Mucosa of rectum (tissue), 2 donors: ENCODE data around the gene HACD4.
A peak's percentile ranks its signal among the peaks of the same experiment; 100 is the strongest.

Experiments used
- H3K27ac ChIP-seq, 2 donors: one replicate each; pipeline ENCODE4 v1.7.0; 2013; ENCODE audit warnings: inconsistent platforms in 2 of 2, low read depth in 2 of 2, low read length in 2 of 2
- H3K27me3 ChIP-seq, 2 donors: one replicate each; pipeline ENCODE4 v1.7.0; 2013; ENCODE audit warnings: low read length in 2 of 2; ENCODE audit not compliant: control insufficient read depth in 2 of 2, insufficient read depth in 2 of 2
- H3K36me3 ChIP-seq, 2 donors: one replicate each; pipeline ENCODE4 v1.7.0; 2013; ENCODE audit warnings: low read length in 2 of 2; ENCODE audit not compliant: control insufficient read depth in 2 of 2, insufficient read depth in 2 of 2
- H3K4me1 ChIP-seq, 2 donors: one replicate each; pipeline ENCODE4 v1.7.0; 2013; ENCODE audit warnings: low read length in 2 of 2, mild to moderate bottlenecking in 1 of 2; ENCODE audit not compliant: control insufficient read depth in 2 of 2, insufficient read depth in 2 of 2
- H3K4me3 ChIP-seq, 2 donors: one replicate each; pipeline ENCODE4 v1.7.0; 2013; ENCODE audit warnings: low read length in 2 of 2
- H3K9ac ChIP-seq, 2 donors: one replicate each; pipeline ENCODE4 v1.7.0; 2013; ENCODE audit warnings: low read length in 2 of 2, low read depth in 1 of 2, mild to moderate bottlenecking in 1 of 2
- H3K9me3 ChIP-seq, 2 donors: one replicate each; pipeline ENCODE4 v1.7.0; 2013; ENCODE audit warnings: low read length in 2 of 2; ENCODE audit not compliant: control insufficient read depth in 2 of 2
- donor health status: healthy.
- donor health status: Normal muscosa, but diverticular disease.

The HACD4 gene

DNA sequence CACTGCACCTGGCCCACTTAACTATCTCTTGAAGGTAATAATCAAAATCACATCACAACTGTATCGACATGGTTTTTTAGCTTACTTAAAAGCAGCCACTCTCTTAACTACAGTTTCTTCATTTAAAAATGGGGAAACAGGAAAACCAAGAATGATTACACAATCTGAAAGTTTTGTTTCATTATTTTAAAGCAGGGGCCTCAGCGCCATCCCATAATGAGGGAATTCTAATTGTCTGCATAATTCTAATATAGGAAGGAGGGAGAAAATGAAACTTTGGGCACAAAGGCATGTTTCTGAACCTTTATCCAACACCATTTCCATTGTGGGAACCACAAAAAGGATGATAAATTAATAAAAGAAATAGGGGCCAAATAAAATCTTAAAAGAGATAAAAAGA lies 7.6 kb downstream of the HACD4 start:
- Histone ChIP-seq H3K27ac (no peak overlapping the region), H3K4me3 (no peak overlapping the region), H3K36me3 (no peaks in the 10 kb centered on the region), H3K4me1 (no peaks in the 10 kb centered on the region), H3K27me3 (no peaks in the 10 kb centered on the region), H3K9ac (no peak overlapping the region), H3K9me3 (no peaks in the 10 kb centered on the region)

DNA sequence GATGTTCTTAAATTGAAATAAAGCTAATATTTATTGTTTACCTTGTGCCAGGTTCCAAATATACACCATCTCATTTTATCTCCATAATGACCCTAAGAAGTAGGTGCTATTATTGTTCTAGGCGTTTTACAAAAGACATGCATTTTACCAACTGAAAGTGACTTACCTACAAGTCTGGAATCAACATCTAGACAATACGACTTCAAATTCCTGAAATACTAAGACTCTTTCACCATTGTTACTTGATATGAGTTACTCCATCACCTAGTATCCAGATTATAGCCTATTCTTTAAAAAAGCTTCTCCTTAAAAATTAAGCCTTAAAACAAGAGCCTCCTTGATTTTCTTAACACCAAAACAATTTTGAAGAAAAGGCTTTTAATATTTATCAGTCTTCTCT lies 13.3 kb downstream of the HACD4 start:
- H3K4me3 ChIP-seq = no peak overlapping the region
- H3K9ac ChIP-seq = no peak overlapping the region
- no peak overlapping the region for H3K27ac ChIP-seq
- no peaks in the 10 kb centered on the region for H3K4me1 ChIP-seq
- H3K36me3 ChIP-seq = peaks cover 0 to 3% of the 10 kb centered on the region in 2 donors
- H3K27me3 ChIP-seq = no peaks in the 10 kb centered on the region
- no peaks in the 10 kb centered on the region for H3K9me3 ChIP-seq

DNA sequence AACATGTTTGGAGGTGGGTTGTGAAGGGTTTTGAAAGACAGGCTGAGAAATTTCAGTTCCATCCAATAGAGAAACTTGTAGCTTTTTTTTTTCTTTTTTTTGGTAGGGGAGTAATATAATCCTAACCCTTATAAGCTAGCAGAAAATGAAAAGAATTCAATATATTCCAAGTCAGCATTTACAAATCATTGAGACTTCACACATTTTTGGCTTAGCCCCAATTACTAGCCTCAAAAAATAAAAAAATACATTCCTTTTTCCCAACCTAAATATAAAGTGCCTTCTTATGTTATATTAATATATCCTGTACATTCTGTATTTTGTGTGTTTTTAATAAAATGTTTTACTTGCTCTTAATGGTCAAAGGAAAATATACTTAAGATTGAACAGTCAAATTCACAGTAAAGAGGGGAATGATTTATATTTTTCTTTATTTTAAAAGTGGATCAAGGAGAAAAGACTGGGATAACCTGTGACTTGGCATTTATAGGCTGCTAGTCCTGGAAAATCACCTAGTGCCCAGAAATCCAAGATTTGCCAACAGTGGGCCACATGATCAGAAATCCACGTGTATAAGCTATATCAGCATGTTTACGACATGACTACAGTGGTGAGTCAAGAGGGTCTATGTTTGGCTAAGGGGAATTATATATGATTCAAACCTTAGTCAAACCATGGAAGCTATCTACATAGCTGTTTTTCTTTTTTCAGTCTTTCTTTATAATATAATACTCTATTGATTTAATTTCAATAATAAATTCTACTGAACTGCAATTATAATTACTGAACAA lies 14.5 kb downstream of the HACD4 start:
- H3K9ac ChIP-seq = no peak overlapping the region

DNA sequence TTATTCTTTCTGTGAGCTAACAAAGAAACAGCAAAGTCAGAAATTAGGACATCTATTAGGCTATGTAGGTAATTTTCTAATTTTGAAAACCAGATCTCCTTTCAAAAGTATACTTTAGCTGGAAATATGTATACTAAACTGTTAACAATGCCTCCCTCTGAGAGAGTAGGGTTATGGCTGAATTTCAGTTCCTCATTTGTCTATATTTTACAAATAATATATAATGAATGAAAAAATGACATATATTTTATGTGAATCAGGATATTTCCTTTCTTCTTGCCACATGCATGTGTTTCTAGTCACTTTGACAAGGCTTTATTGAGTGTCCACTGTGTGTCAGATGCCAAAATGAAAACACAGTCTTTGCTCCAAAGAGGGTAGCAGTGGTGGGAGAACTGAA lies 15.4 kb downstream of the HACD4 start:
- Histone ChIP-seq H3K4me3 (no peak overlapping the region), H3K9me3 (no peaks in the 10 kb centered on the region), H3K4me1 (no peaks in the 10 kb centered on the region), H3K27me3 (no peaks in the 10 kb centered on the region), H3K36me3 (peaks cover 3 to 4% of the 10 kb centered on the region in 2 donors), H3K27ac (no peak overlapping the region), H3K9ac (no peak overlapping the region)

More for the DNA sequence above, 14.5 kb downstream of the HACD4 start:
- no peaks in the 10 kb centered on the region for H3K9me3 ChIP-seq
- no peaks in the 10 kb centered on the region for H3K27me3 ChIP-seq
- no peak overlapping the region for H3K4me3 ChIP-seq
- H3K36me3 ChIP-seq = peaks cover 0 to 3% of the 10 kb centered on the region in 2 donors
- no peaks in the 10 kb centered on the region for H3K4me1 ChIP-seq
- no peak overlapping the region for H3K27ac ChIP-seq

DNA sequence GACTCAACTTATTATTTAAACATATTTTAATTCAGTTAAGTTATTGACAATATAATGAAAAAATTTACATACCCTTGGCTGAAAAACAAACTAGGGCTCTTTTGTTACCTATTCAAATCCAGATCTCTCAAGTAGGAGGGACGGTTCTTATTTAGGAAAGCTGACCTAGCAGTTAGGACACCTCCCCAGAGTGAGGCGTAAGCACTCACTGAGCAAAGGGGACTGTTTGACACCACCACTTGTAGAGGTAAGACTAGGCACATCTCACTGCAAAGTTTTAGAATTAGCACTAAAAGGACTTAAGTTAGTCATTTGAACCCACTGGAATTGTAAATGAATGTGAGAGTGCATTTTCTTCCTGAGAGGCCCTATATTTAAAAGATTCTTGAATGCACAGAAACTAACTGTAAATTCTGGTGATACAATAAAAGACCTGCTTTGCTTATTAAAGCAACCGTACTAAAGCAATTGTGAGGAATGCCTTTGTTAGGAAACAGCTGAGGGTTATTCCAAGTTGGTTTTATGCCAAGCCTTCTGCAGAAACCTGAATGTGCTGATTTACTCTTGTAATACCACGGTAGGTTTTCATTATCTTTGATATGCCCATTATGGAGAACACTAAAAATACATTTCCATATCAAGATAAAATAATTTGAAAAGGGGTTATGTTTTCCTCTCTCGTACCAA lies 16.2 kb downstream of the HACD4 start:
- Histone ChIP-seq H3K9me3 (no peaks in the 10 kb centered on the region), H3K27me3 (no peaks in the 10 kb centered on the region), H3K27ac (no peak overlapping the region), H3K9ac (no peak overlapping the region), H3K4me1 (no peaks in the 10 kb centered on the region), H3K36me3 (peaks cover 3 to 5% of the 10 kb centered on the region in 2 donors), H3K4me3 (no peak overlapping the region)

DNA sequence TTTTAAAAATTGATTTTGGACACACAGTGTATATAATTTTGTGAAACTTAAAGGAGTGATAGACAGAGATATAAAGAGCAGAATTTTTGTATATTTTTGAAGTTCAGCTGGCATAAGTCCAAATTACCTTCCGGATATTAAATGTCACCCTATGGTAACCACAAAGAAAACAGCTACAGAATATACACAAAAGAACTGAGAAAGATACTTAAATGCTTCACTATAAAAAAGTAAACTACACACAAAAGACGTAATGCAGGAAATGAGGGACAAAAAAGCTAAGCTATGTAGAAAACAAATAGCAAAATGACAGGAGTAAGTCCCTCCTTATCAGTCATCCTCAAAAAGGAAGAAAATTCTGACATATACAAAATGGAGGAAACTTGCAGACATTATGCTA lies 29.4 kb downstream of the HACD4 start:
- H3K4me1 ChIP-seq = no peaks in the 10 kb centered on the region
- no peaks in the 10 kb centered on the region for H3K9me3 ChIP-seq
- peak overlapping the region in 1 of 2 donors; percentile 28 for H3K27ac ChIP-seq
- no peak overlapping the region for H3K4me3 ChIP-seq
- H3K36me3 ChIP-seq = peaks cover 5 to 12% of the 10 kb centered on the region in 2 donors
- H3K9ac ChIP-seq = no peak overlapping the region
- H3K27me3 ChIP-seq = no peaks in the 10 kb centered on the region

DNA sequence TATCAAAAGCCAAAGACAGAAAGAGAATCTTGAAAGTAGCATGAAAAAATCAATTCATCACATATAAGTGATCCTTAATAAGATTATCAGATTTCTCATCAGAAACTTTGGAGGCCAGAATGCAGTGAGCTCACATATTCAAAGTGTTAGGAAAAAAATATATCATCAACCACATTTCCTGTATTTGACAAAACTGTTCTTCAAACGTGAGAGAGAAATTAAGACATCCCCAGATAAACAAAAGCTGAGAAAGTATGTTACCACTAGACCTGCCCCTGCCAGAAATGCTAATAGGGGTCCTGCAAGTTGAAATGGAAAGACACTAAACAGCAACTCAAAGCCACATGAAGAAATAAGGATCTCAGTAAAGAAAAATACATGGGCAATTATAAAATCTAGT lies 29.9 kb downstream of the HACD4 start:
- no peak overlapping the region for H3K27ac ChIP-seq
- no peak overlapping the region for H3K9ac ChIP-seq
- H3K36me3 ChIP-seq = peaks cover 5 to 12% of the 10 kb centered on the region in 2 donors
- H3K27me3 ChIP-seq = no peaks in the 10 kb centered on the region
- no peaks in the 10 kb centered on the region for H3K4me1 ChIP-seq
- no peak overlapping the region for H3K4me3 ChIP-seq
- H3K9me3 ChIP-seq = no peaks in the 10 kb centered on the region

DNA sequence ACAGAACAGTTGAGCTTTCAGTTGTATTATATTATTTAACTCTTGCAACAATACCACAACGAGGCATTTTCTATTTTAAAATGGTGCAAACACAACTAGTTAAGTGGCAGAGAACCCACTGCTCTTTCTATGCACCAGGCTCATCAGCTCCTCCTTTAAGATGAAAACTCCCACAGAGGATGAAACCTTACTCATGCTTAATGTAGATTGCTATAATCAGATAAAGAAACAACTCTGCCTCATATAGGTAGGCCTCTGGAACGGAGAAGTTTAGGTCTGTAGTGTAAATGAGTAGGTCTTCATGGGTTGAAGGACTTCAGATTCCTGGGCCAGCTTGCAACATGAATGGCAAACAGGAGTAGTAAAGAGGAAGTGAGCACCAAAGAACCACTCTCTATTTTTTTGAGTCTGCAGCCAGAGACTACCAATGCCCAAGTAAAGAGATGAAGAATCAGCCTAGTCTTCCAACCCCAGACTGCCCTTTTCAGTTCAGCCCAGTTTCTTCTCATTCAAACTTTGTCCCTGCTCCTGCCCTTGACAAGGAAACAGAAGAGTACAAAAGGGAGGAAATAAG lies 33.9 kb downstream of the HACD4 start:
- H3K9me3 ChIP-seq = no peaks in the 10 kb centered on the region
- H3K27me3 ChIP-seq = no peaks in the 10 kb centered on the region
- H3K9ac ChIP-seq = no peak overlapping the region
- no peak overlapping the region for H3K4me3 ChIP-seq
- no peak overlapping the region for H3K27ac ChIP-seq
- H3K36me3 ChIP-seq = peaks cover 6 to 8% of the 10 kb centered on the region in 2 donors
- no peaks in the 10 kb centered on the region for H3K4me1 ChIP-seq

DNA sequence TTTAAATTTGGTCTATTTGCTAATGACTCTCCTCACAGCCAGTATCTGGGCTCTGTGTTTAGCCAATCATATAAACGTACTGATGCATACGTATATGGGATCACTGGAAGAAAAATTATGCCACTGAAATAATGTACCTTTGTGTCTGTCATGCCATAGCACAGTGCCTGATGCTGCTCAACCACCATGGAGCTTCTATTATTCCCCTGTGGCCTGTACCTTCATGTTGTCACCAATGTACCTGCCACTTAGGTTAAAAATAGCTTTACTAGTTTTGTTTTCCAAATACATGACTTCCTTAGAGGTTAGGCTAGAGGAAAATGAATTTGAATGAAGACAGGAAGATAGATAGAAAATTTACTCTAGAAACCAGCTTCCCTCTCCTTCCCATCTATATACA lies 34.6 kb downstream of the HACD4 start:
- Histone ChIP-seq H3K27me3 (no peaks in the 10 kb centered on the region), H3K27ac (no peak overlapping the region), H3K4me3 (no peak overlapping the region), H3K9ac (no peak overlapping the region), H3K9me3 (no peaks in the 10 kb centered on the region), H3K4me1 (no peaks in the 10 kb centered on the region), H3K36me3 (peaks cover 6 to 12% of the 10 kb centered on the region in 2 donors)

DNA sequence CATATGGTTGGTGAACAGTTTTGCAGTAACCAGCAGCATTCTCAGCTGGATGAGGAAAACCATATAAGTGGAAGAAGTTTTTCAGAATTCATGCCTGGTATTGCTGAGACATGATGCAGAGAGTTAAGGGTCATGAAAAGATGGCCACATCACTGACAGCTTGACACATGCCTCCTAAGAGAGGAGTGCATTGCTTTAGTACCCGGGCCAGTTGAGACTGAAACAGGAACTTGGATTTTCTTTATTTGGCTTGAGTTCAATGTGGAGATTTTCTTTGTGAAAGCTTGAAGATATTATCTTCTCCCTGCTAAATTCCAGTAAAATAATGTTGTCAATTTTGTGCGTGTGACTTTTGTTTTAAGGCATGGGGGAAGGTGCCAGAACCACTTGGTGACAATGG lies 35.8 kb downstream of the HACD4 start:
- no peaks in the 10 kb centered on the region for H3K4me1 ChIP-seq

More for the DNA sequence above, 35.8 kb downstream of the HACD4 start:
- no peak overlapping the region for H3K9ac ChIP-seq
- H3K27me3 ChIP-seq = no peaks in the 10 kb centered on the region
- no peak overlapping the region for H3K4me3 ChIP-seq
- H3K9me3 ChIP-seq = no peaks in the 10 kb centered on the region
- no peak overlapping the region for H3K27ac ChIP-seq
- H3K36me3 ChIP-seq = peaks cover 8 to 11% of the 10 kb centered on the region in 2 donors
